ENCODE data around the gene NAP1L4.

- no peak for TF ChIP-seq CTCF (IDR thresholded peaks at IDR 0.05; ENCODE audit: low read depth, low read length)
- TF ChIP-seq POLR2A (IDR thresholded peaks at IDR 0.05; ENCODE audit: extremely low read depth, insufficient read length), result no peak
- TF ChIP-seq MYC (IDR thresholded peaks at IDR 0.05; ENCODE audit: low read depth, low read length), result no peak
Observed at GRCh38 chr11:2981130-2981529, 11.0 kb downstream of the NAP1L4 start.
